ENCODE results near the gene CEBPE.

CEBPE gene

GRCh38 chr14:23106747-23107045 is 12.4 kb downstream of the CEBPE start:
- no peak overlapping the region for H2AFZ ChIP-seq (ENCODE audit: low read depth, low read length, severe bottlenecking)
- H3K4me3 ChIP-seq (ENCODE audit: insufficient read depth, low read length, poor library complexity, severe bottlenecking): no peak overlapping the region
- no peaks in the 10 kb centered on the region for H3K27me3 ChIP-seq (ENCODE audit: low read length)
- no peaks in the 10 kb centered on the region for H3K9me2 ChIP-seq (replicated peaks; ENCODE audit: insufficient read depth, low read length)
- H3K9me3 ChIP-seq (ENCODE audit: insufficient read depth, low read length): no peaks in the 10 kb centered on the region
- H3K27ac ChIP-seq (ENCODE audit: low read depth, low read length): no peak overlapping the region
- H3K9ac ChIP-seq (ENCODE audit: low read length): no peak overlapping the region
- H4K20me1 ChIP-seq (ENCODE audit: low read depth, low read length): no peaks in the 10 kb centered on the region
- H3K79me2 ChIP-seq (ENCODE audit: insufficient read depth, low read length): no peaks in the 10 kb centered on the region
- no peaks in the 10 kb centered on the region for H3F3A ChIP-seq (ENCODE audit: insufficient read depth)
- TF ChIP-seq EZH2phosphoT487 (conservative IDR thresholded peaks at IDR 0.05; ENCODE audit: low read length): no peak
- TF ChIP-seq, protein P1, sequence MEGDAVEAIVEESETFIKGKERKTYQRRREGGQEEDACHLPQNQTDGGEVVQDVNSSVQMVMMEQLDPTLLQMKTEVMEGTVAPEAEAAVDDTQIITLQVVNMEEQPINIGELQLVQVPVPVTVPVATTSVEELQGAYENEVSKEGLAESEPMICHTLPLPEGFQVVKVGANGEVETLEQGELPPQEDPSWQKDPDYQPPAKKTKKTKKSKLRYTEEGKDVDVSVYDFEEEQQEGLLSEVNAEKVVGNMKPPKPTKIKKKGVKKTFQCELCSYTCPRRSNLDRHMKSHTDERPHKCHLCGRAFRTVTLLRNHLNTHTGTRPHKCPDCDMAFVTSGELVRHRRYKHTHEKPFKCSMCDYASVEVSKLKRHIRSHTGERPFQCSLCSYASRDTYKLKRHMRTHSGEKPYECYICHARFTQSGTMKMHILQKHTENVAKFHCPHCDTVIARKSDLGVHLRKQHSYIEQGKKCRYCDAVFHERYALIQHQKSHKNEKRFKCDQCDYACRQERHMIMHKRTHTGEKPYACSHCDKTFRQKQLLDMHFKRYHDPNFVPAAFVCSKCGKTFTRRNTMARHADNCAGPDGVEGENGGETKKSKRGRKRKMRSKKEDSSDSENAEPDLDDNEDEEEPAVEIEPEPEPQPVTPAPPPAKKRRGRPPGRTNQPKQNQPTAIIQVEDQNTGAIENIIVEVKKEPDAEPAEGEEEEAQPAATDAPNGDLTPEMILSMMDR (IDR thresholded peaks at IDR 0.05; ENCODE audit: insufficient read depth, low read length, poor library complexity, severe bottlenecking): no peak
- H3K36me3 ChIP-seq (ENCODE audit: low read length): no peaks in the 10 kb centered on the region
- H3K4me2 ChIP-seq (ENCODE audit: low read depth, low read length, poor library complexity, severe bottlenecking): no peak overlapping the region

DNA sequence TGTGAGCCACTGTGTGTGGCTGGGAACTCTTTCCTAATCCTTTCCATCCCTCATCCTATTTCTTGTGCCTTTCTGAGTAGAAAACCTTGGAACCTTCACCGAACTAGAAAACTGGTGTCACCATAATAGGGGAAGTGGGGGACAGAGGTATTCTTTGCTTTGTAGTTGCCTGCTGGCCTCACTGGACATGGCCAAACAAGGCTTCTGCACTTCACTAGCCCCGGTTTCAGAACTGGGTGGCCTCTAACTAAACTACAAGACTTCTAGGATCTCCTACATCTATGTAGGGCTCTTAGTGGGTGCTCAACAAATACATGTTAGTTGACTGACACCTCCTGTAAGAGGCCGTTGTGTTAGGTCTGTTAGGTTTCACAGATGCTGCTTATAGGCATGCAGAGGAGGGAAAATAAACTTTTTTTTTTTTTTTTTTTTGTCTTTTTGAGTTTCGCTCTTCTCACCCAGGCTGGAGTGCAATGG is 13.7 kb downstream of the CEBPE start:
- Histone ChIP-seq H3K36me3 (ENCODE audit: low read length) (no peaks in the 10 kb centered on the region), H3K27ac (ENCODE audit: low read depth, low read length) (no peak overlapping the region), H3F3A (ENCODE audit: insufficient read depth) (no peaks in the 10 kb centered on the region), H3K9me2 (replicated peaks; ENCODE audit: insufficient read depth, low read length) (no peaks in the 10 kb centered on the region), H3K27me3 (ENCODE audit: low read length) (no peaks in the 10 kb centered on the region), H4K20me1 (ENCODE audit: low read depth, low read length) (no peaks in the 10 kb centered on the region), H2AFZ (ENCODE audit: low read depth, low read length, severe bottlenecking) (no peak overlapping the region), H3K79me2 (ENCODE audit: insufficient read depth, low read length) (no peaks in the 10 kb centered on the region), H3K9ac (ENCODE audit: low read length) (no peak overlapping the region), H3K9me3 (ENCODE audit: insufficient read depth, low read length) (no peaks in the 10 kb centered on the region), H3K4me2 (ENCODE audit: low read depth, low read length, poor library complexity, severe bottlenecking) (no peak overlapping the region), H3K4me3 (ENCODE audit: insufficient read depth, low read length, poor library complexity, severe bottlenecking) (no peak overlapping the region)
- no peak for TF ChIP-seq EZH2phosphoT487 (conservative IDR thresholded peaks at IDR 0.05; ENCODE audit: low read length)
- TF ChIP-seq, protein P1 (IDR thresholded peaks at IDR 0.05; ENCODE audit: insufficient read depth, low read length, poor library complexity, severe bottlenecking): no peak

DNA sequence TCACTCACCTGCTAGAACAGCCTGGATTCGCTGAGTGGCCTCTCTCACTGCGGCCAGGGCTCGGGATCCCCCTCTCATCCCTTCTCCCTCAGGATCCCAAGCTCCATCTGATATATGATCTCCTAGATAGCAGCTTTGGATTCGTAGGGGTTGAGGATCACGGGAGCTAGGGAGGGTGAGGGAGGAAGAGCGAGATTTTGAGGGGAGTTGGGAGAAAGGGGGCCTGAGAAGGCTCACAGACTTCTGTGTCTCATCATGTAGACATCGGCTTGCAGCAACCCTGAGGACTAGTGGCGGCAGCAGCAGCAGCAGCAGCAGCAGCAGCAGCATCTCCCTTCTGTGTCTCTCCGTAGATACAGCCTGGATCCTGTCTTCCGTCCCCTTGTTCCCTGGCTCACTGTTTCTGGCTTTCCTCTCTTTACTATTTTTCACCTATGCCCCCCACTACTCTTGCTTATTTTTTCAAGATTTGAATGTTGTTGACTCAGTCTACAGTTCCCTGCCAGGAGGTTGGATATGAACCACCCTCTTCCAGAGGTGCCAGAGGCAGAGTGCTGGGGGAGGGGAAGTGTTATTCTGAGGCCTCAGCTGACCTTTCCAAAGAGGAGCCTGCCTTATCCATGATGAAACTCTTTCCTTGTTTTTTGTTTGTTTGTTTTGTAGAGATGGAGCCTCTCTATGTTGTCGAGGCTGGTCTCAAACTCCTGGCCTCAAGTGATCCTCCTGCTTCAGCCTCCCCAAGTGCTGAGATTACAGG is 14.3 kb downstream of the CEBPE start, which contains the start of gene CIROP:
Gene CIROP (minus strand): TSS at position 399 of the 757 bp plus-strand sequence. CDS start 69 bp downstream, at position 330.
- no peak within 1 kb of the TSS for H3K9ac ChIP-seq (ENCODE audit: low read length)
- TF ChIP-seq, protein P1 (IDR thresholded peaks at IDR 0.05; ENCODE audit: insufficient read depth, low read length, poor library complexity, severe bottlenecking): no peak
- TF ChIP-seq EZH2phosphoT487 (conservative IDR thresholded peaks at IDR 0.05; ENCODE audit: low read length): no peak
- H3K27me3 ChIP-seq (ENCODE audit: low read length): no peaks in the 10 kb centered on the region
- H3K9me2 ChIP-seq (replicated peaks; ENCODE audit: insufficient read depth, low read length): no peaks in the 10 kb centered on the region
- H3K4me3 ChIP-seq (ENCODE audit: insufficient read depth, low read length, poor library complexity, severe bottlenecking): no peak within 1 kb of the TSS
- H3K9me3 ChIP-seq (ENCODE audit: insufficient read depth, low read length): no peaks in the 10 kb centered on the region
- H3F3A ChIP-seq (ENCODE audit: insufficient read depth): no peaks in the 10 kb centered on the region
- no peak within 1 kb of the TSS for H3K27ac ChIP-seq (ENCODE audit: low read depth, low read length)
- no peaks in the 10 kb centered on the region for H4K20me1 ChIP-seq (ENCODE audit: low read depth, low read length)
- H3K4me2 ChIP-seq (ENCODE audit: low read depth, low read length, poor library complexity, severe bottlenecking): no peak within 1 kb of the TSS
- H2AFZ ChIP-seq (ENCODE audit: low read depth, low read length, severe bottlenecking): no peak within 1 kb of the TSS
- no peaks in the 10 kb centered on the region for H3K36me3 ChIP-seq (ENCODE audit: low read length)
- no peaks in the 10 kb centered on the region for H3K79me2 ChIP-seq (ENCODE audit: insufficient read depth, low read length)

Measured in SU-DHL-6 (cell line).